CD4-positive, alpha-beta T cell treated with Interleukin-21 for 1 hour (primary cell): ENCODE measurements around the gene EFCAB11.

Experiments
- DNase-seq: peaks from one replicate; pipeline ENCODE4 v3.0.0-alpha.2; 2020

Gene EFCAB11

DNA sequence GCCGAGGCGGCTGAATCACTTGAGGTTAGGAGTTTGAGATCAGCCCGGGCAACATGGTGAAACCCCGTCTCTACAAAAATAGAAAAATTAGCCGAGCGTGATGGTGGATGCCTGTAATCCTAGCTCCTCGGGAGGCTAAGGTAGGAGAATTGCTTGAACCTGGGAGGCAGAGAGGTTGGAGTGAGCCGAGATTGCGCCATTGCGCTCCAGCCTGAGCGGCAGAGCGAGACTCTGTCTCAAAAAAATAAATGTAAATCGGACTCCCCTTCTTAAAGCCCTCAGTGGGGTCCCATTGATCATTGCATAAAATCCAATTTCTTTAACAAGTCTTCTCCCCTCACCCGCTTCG is 2.1 kb upstream of the EFCAB11 start:
- no peak for DNase-seq

DNA sequence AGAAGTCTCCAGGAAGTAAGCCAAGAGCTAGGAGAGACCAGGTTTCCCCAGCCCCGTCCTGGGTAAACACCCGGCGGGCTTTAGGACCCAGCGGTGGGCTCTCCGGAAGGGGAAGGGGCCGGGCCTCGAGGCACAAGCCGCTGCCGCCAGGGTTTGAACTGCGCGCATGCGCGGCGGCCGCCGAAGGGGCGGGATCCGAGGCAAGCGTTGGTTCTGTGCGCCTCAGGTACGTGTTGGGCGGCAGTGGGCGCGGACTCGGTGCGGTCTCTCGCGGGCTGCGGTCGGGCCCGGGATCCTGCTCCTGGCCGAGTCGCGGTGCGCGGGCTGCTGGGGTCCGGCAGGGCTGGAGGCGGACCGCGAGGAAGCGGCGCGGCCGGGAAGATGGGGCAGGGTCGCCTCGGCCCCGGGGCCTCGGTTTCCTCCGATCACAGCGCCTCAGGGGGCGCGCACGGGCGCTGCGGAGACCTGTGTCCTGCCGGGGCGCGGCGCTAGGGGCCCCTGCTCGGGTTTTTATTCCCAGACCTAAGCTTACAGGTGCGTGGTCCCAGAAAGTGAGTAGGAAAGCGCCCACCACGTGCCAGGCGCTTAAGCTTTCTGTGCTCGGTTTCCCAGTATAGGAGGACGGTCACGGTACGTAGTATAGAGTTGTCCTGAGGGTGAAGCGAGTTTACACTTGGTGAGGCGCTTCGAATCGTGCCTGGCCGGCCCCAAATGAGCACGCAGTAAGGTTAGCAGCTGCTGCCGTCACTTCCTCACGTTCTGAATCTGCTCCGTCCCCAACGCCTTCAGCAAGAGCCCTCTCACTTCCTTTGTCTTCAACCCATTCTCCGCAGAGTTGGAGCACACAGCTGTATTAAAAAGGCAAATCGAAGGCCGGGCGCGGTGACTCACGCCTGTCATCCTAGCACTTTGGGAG is 1.5 kb upstream of the EFCAB11 start, which contains the start of gene TDP1:
TSS of gene TDP1 (plus strand) at position 183 of the 916 bp plus-strand sequence. CDS start 7,188 bp downstream, outside the sequence.
- peak; percentile 97 for DNase-seq

DNA sequence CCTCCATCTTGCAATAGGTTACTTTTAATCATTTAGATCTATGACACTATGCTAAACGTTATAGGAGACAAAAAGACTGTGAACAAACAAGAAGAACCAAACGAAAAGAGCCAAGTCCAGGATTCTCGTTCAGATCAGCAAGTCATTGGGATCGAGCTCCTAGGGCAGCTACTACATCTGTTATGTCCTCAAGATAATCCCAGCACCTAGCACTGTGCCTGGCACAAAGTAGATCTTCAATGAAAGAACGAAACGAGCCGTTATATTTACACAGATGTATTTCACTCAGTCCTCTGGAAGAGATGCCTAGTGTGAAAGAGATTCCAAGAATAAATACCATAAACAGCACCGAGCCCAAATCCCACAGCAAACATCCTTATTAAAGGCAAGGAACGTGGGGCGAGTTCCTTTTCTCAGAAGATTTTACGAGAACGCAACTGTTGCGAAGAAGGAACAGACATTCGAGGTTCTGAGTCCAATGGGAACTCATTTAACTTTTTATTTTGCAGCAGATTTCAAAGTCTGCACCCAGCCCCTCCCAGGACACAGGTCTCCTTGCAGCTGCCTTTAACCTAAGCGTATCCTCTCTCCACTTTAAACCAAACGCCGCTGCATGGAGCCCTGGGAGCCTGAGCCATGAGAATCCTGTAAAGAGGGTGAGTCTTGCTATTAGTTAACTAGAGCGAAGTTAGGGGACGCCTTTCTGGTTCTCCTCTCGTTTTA is 653 bp upstream of the EFCAB11 start:
- no peak for DNase-seq

DNA sequence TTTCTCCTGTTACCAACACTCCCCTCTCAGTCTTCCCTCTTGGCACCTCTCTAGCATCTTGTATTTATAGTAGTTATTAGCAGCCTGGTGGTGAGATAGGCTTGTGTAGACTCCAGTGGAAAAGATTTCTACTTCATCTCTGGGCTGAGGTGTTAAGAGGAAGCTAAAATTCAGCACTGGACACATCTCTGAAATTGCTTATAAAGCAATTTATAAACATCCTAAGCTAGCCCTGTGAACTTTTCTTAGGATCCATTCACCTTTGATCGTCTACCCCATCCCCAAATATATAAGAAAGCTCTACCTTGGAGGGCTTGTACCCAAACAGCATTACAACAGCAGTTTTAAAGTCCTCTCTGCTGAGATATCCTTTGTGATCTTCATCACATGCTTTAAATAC is 928 bp downstream of the EFCAB11 start:
- no peak for DNase-seq

DNA sequence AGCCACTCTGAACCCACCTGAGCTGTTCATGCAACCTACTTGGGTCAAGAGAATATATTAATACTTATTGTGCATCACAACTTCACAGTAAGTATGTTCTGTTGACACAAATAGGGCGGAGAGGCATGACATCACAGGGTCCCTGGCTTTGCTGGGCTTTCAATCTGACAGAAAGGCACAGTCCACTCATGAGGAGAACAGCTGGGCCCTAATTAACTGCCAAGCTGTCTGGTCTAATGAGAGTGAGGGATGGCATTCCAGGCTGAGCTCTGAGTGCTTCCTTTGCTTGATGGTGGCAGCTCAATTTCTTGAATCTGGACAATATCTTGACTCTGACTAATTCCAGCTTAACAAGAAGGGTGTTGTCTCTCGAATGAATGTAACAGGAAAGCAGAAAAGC is 2.0 kb downstream of the EFCAB11 start:
- DNase-seq: no peak

DNA sequence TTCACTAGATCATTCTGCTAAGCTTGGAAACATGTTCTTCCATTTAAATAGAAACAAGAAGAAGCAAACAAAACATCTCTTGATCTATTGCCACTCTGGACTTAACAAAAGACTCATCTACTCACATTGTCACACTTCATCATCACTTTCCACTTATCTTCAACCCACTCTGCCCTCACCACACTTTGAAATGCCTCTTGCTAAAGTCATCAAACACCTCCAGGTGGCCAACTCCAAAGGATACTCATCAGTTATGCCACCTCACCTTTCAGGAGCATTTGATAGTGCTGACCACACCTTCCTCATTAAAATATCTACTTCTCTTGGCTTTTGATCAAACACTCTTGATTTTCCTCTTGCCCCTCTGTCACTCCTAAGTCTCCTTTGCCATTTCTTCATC is 7.2 kb downstream of the EFCAB11 start:
- DNase-seq: no peak

DNA sequence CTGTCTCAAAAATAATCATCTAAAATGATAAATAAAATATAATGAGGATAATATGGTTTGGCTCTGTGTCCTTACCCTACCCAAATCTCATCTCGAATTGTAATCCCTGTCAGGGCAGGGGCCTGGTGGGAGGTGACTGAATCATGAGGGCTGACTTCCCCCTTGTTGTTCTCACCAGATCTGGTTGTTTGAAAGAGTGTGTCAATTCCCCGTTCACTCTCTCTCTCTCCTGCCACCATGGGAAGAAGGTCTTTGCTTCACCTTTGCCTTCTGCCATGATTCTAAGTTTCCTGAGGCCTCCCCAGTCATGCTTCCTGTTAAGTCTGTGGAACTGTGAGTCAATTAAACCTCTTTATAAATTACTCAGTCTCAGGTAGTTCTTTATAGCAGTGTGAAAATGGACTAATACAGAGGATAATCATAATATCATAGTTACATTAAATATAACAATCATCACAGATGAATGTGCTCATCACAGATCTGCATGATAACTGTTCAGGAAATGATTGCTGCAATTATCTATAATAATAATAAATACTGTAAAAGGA is 12.6 kb downstream of the EFCAB11 start:
- no peak for DNase-seq

DNA sequence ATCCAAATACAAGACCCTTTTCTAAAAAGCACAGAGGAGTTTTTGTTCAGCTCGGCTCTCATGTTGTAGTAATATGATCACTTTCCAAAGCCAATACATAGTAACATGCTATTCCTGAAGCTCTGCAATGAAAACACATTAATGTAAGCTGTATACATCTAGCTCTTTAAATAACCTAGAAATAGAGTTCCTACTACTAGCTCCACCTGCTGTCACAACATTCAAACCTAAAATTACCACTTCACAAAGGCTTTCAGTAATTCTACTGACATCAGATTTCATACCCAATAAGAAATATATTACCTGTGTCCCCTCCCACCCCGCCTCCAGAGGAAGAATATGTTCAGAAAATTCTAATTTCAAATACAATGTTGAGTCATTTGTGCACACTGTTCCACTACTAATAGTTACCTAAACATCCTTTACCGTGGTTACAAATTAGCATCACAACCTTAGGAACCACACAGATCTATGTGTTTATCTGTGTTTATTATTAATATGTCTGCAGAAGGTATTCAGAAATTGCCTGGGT is 17.8 kb downstream of the EFCAB11 start:
- no peak for DNase-seq

DNA sequence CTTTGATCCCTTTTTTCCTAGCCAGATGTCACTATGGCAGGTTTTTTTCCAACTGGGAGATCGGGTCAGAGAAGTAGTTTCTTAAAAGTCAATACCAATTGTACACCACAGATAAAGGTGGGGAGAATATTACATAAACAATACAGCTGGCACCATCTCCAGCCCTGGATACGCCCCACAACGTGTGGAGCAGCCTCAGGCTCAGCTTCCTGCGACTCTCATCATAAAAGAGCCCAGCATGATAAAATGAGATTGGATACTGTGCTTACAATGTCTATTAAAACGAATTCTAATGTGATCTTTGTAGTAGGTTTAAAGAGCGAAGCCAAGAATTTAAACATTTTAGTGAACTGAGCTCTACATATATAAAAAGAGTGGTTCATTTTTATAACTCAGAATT is 21.5 kb downstream of the EFCAB11 start:
- no peak for DNase-seq

DNA sequence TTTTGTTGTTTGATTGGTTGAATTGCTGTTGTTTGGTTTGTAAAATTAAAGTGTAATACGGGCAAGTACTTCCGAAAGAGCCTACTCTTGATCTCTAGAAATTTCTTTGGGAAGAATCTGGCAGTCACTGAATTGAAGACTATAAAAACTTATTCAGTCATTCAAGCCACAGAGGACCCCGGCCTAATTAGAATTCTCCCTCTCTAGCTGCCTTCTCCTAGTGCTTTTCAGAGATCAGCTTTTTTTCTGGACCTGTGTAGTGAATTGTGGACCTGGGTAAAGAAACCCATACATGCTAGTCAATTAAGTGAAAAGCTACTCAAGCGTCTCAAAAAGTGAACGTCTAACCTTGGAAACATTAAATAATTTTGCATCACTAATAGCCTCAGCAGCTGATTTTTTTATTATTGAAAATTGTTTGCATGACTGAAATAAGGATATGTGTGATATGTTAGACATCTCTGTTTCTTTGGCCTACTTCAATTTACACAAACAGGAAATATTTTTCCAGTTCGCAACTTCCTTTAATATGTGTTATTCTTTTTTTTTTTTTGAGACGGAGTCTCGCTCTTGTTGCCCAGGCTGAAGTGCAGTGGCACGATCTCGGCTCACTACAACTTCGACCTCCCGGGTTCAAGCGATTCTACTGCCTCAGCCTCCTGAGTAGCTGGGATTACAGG is 27.2 kb downstream of the EFCAB11 start:
- DNase-seq: no peak

DNA sequence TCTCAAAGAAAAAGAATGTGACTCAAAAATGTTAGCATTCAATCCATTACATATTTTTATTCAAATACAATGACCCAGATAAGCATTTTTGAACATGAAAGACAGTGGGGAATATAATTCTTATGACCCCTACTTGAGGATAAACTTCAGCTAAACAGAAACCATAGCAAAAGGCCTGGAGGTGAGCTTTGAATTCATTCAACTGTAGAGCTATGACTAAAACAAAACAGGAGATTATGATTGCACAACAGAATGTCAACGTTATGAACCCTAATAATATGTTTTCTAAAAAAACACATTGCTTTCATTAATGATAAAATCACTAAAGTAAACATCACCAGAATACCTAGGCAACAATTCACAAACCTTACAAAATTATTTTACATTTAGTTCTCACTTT is 27.8 kb downstream of the EFCAB11 start:
- no peak for DNase-seq

DNA sequence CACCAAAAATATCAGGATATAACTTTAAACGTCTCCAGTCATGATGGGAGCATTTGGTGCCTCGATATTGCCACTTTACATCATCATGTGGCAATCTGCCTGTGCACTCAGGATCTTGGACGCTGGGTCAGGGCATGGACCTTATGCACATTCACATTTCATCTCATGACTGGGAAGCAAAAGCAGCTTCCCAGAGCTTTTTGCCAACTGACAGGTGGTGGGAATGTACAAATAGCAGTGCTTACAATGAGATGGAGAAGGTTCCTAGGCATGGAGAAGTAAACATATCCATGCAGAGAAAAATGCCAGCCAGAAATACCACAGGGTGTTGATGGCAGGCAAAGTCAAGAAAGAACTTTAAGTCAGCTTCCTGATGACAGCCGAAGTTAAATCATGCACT is 30.3 kb downstream of the EFCAB11 start:
- DNase-seq: no peak

DNA sequence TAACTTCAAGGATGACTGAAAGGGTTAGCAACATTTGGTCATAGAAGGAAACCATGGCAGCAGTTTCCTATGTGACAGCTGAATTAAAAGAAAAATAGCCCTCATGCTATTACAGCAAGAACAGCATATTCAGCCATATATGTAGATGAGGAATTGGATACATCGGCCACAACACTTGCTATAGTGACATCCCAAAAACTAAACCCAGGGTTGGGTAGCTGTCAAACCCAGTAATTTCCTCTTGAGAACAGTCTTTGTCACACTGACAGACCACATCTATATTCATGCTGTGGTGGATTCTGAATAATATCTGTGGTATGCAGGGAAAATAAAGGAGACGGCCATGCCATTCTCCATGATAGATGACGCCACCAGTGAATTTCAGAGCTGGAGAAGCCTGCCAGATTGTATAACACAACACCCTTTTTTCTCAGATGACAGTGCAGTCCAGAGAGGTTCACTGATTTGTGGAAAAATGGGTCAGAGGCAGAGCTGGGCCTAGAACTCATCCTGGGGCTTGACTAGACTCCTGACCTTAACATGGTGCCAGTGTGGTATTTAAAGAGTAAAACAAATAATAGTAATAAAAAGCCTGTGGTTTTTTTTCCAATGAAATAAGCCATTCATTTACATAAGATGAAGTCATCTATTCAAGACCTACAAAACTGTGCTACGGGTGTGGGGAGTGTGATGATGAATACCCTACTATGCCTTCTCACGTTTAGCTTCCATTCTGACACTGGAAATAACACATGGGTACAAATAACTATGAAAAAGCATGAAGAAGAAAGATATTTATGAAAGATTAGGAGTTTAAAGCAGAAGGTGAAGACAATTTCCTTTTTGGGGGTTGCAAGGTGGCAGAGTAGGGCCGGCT is 32.3 kb downstream of the EFCAB11 start:
- no peak for DNase-seq

DNA sequence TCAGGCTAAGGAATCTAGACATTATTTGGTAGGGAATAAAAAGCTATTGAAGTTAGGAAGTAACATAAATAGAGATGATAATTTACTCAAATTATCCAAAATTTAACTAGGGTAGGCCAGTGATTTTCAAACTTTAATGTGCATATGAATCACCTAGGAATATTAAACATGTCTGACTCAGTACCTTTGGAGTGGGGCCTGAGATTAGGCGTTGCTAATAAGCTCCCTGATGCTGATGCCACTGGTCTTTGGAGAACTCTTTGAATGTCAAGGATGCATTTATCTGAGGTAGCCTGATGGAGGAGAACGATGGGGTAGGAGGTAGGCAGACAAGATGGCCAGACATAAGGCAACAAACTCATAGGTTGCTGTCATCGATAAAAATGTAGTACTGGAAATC is 33.2 kb downstream of the EFCAB11 start:
- no peak for DNase-seq

DNA sequence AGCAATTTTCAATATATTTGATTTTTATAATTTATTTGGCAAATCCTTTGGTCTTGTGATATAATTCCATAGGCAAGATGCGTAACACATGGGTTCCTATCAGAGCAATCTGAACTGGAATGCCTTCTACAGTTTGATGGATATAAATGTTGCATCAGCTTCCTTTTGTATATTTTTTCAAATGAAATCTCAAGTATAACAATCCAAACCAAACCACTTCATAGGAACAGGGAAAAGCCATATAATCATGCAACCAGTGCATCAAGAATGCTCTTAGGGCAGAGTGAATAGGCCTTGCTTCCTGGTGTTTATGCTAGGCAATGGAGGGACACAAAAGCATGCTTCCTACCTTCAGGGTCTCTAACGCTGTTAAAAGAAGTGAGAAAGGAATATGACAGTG is 34.5 kb downstream of the EFCAB11 start:
- DNase-seq: no peak

DNA sequence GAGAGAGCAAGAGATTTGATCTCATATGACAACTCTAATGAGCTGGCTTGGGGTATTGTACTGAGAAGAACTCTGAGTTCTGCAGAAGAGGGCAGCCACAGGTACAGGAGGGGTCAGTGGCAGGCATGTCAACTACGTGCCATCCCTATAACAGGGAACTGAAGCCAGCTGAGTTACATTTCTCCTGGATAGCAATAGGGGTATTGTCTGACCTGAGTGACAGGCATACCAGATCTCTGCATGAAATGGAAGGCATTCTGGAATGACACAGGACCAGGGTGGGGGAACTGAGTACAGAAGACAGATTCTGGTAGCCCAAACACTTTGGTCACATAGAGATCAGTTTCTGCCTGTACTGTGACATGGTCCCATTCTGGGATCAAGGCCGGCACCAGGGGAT is 35.8 kb downstream of the EFCAB11 start:
- no peak for DNase-seq

DNA sequence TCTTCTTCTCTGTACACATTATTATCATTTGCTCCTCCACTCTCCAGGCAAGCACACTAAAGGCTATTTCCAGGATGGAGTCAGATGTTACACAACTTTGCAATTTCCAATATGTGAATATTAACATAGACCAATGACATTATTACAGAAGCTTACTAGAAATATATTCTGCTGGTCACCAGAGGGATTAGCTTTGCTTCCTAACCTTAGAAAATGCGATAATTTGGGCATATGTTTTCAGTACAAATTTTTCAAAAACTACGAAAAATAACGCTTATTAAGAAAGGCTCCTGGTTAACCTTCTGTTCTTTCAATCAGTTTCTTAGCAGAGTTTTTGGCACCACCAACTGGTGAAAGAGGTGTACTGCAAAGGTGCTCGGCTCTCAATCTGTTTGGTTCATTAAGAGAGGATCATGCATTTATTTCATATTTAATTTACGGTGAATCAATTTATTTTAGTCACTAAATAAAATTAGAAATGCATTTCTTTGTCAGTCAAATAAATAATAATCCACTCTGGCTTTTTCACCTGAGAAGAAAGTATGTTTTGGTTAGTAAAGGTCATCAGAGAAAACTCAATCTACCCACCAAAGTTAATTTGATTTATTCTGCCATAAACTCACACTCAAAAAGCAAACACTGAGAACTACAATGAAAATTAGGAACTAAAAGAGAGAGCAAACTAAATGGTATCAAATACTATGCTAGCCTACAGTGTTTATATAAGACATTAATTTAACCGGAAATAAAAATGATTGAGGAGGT is 39.2 kb downstream of the EFCAB11 start:
- peak; percentile 70 for DNase-seq

DNA sequence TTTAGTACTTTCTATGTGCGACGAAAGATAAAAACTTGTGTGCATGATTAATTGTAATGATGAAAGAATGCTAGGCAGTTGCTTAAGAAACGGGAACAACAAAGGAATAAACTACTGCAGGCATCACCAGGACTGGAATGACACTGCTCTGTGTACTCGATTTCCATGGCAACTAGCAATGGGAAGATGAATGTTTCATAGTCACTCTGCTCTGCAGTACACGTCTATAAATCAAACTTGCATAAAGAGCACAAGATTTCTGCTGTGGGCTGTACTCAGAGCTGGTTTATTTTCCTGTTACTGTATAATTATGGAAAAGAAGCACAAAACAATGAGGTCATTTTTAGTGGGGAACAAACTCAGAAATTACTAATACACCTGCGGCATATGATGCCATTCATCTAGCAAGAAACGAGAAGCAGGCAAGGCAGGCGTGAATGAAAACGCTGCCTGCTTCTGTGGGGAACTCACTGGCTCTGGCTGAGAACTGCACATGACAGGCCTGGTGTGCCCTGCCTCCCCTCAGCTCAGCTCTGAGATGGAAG is 41.8 kb downstream of the EFCAB11 start:
- DNase-seq: peak; percentile 11

DNA sequence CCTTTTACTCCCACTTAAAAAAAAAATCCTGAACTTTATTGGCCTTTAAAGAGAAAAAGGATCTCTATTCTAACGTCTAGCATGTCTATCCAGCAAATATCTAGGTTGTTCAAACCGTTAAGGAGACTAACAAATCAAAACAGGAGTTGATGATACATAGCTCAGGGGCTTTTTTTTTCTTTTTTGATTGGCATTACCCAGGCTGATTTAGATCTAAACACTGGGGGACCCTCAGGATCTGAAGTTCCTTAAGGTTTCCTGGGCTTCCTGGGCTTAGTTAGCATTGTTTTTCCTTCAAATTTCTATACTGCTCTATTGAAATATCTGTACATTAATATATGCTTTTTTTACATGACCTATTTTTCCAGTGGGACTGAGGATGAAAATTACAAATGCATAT is 42.3 kb downstream of the EFCAB11 start:
- DNase-seq: no peak

DNA sequence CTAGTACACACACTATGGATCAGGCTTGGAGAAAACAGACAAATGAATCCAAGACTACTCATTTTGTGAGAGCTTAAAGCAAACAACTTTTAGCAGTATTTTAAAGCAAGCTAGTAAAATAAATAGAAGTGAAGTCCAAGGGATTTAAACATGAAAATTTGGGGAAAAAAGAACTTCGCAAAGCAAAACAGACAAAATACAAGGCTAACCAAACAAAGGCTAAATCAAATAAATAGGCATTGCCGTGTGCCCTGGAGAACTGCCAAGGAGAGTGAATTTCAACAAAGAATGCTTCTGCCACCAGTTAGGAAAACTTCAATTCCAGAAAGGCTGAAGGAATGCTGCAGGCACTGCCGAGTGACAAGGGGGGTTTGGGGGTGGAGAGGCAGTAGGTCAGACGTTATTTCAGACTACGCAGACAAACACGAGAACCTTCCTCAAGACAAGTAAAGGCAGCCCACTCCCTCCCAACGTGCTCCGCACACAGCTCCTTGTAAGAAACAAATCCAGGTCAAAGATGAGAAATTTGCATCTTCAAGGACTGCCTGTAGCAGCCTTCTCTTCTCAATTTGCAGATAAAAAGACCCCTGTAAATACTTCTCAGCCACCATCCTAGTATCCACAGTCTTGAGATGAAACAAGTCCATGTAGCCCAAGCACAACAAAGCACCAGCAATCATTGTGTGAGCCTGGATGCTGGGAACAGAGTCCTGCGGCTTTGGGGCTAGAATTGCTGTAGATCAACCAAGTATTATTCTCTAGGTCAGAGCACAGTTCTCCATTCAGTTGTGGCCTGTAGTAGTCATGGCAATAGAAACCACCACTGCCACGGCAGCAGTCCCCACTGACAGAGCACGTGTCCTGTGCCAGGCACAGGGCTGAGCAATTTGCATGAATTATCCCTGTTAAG is 43.3 kb downstream of the EFCAB11 start:
- DNase-seq: no peak
